Activated CD4-positive, alpha-beta T cell treated with anti-CD3 and anti-CD28 coated beads, Interleukin-2, amount 10 ng/mL, durations not matched to agents 7 days and 5 days (primary cell): ENCODE measurements around the gene CD151. TPM values are rescaled to one million over a fixed set of nuclear protein-coding genes. Genes with fewer than 3 reads are reported as not detected.

Source experiments
- CTCF ChIA-PET: fragments of 350-600 bp; sonication (Branson Sonifier 250); formaldehyde crosslinking; loops from one replicate; lab custom pipeline; 2021; ENCODE audit warnings: antibody characterized with exemption; lab: Charles Lee
- POLR2A ChIA-PET: fragments of 350-600 bp; sonication (Branson Sonifier 250); formaldehyde crosslinking; loops from one replicate; lab custom pipeline; 2021; ENCODE audit warnings: antibody characterized with exemption; lab: Charles Lee
- DNase-seq: peaks from one replicate; pipeline ENCODE4 v3.0.0-alpha.2; 2020
- H3K27ac Mint-ChIP-seq: one replicate; pipeline ENCODE4 v1.8.0; 2021; ENCODE audit warnings: mild to moderate bottlenecking, moderate library complexity, mixed read lengths
- H3K27me3 Mint-ChIP-seq: one replicate; pipeline ENCODE4 v1.8.0; 2021; ENCODE audit warnings: mixed read lengths
- H3K36me3 Mint-ChIP-seq: one replicate; pipeline ENCODE4 v1.8.0; 2021; ENCODE audit warnings: low read depth, mixed read lengths
- H3K4me1 Mint-ChIP-seq: one replicate; pipeline ENCODE4 v1.8.0; 2021; ENCODE audit warnings: mixed read lengths
- H3K4me3 Mint-ChIP-seq: one replicate; pipeline ENCODE4 v1.8.0; 2021; ENCODE audit warnings: mild to moderate bottlenecking, moderate library complexity, mixed read lengths
- H3K9me3 Mint-ChIP-seq: one replicate; pipeline ENCODE4 v1.8.0; 2021; ENCODE audit warnings: mixed read lengths
- total RNA-seq, 2 experiments: library from RNA; stranded (reverse); gene quantifications; one replicate each; pipeline ENCODE4 v1.2.3, GENCODE V29; 2021

Gene CD151
- total RNA-seq, 2 experiments from 2014 or later, result 35.4 to 37.6 TPM

GRCh38 chr11:838441-839279 is 5.9 kb downstream of the CD151 start:
- H3K9me3 Mint-ChIP-seq, result no peaks in the 10 kb centered on the region
- H3K36me3 Mint-ChIP-seq, result peaks cover 5% of the 10 kb centered on the region
- no peak for DNase-seq
- CTCF ChIA-PET, result interaction anchor here (0.7 to 0.9 kb wide), 2 partner anchors 10 to 68 kb away, joined by 3 read pairs; no protein-coding TSS in a partner anchor
- peaks cover 26% of the 10 kb centered on the region for H3K4me1 Mint-ChIP-seq
- H3K27me3 Mint-ChIP-seq, result peaks cover 5% of the 10 kb centered on the region
- POLR2A ChIA-PET, result no interaction called here
- no peak overlapping the region for H3K4me3 Mint-ChIP-seq
- no peak overlapping the region for H3K27ac Mint-ChIP-seq

GRCh38 chr11:839280-839623 is 6.5 kb downstream of the CD151 start:
- no peak for DNase-seq
- H3K4me3 Mint-ChIP-seq, result no peak overlapping the region
- CTCF ChIA-PET, result no interaction called here
- peaks cover 2% of the 10 kb centered on the region for H3K27me3 Mint-ChIP-seq
- no peaks in the 10 kb centered on the region for H3K9me3 Mint-ChIP-seq
- H3K4me1 Mint-ChIP-seq, result peaks cover 24% of the 10 kb centered on the region
- no peak overlapping the region for H3K27ac Mint-ChIP-seq
- POLR2A ChIA-PET, result no interaction called here
- peaks cover 5% of the 10 kb centered on the region for H3K36me3 Mint-ChIP-seq

GRCh38 chr11:839875-840617 is 7.3 kb downstream of the CD151 start:
- Mint-ChIP-seq H3K4me1 (peaks cover 28% of the 10 kb centered on the region), H3K27ac (peak overlapping the region; percentile 63), H3K27me3 (peaks cover 2% of the 10 kb centered on the region), H3K9me3 (no peaks in the 10 kb centered on the region), H3K4me3 (peak overlapping the region; percentile 81), H3K36me3 (peaks cover 5% of the 10 kb centered on the region)
- DNase-seq, result no peak
- POLR2A ChIA-PET, result no interaction called here
- CTCF ChIA-PET, result interaction anchor here (1.8 kb wide), 1 partner anchor 7 kb away, joined by 7 read pairs; the partner anchor contains the start of gene CD151

- ChIA-PET CTCF (interaction anchor here (1.0 to 1.8 kb wide), 4 partner anchors 9 to 733 kb away, joined by 3 to 7 read pairs (median 4); partner anchors contain the start of gene CD151), POLR2A (no interaction called here)
- no peak for DNase-seq
- H3K9me3 Mint-ChIP-seq, result no peaks in the 10 kb centered on the region
- peaks cover 5% of the 10 kb centered on the region for H3K36me3 Mint-ChIP-seq
- peak overlapping the region; percentile 84 for H3K27ac Mint-ChIP-seq
- H3K4me1 Mint-ChIP-seq, result peaks cover 29% of the 10 kb centered on the region
- peaks cover 2% of the 10 kb centered on the region for H3K27me3 Mint-ChIP-seq
- H3K4me3 Mint-ChIP-seq, result peak overlapping the region; percentile 81
These were observed 9.2 kb downstream of the CD151 start for GRCh38 chr11:841981-842369.

GRCh38 chr11:842370-843002 is 9.7 kb downstream of the CD151 start, which contains the start of the genes POLR2L and TSPAN4:
POLR2L (minus strand) TSS chr11:842529; CDS start chr11:842508, 21 bp downstream.
TSPAN4 (plus strand) TSS chr11:842852; CDS start chr11:850305, 7,453 bp downstream.
- Mint-ChIP-seq H3K36me3 (peaks cover 5% of the 10 kb centered on the region), H3K4me3 (peak within 1 kb of the TSS; percentile 81), H3K27me3 (peaks cover 2% of the 10 kb centered on the region), H3K27ac (peak within 1 kb of the TSS; percentile 86), H3K9me3 (no peaks in the 10 kb centered on the region), H3K4me1 (peaks cover 29% of the 10 kb centered on the region)
- ChIA-PET POLR2A (no interaction called here), CTCF (interaction anchor here (1.0 to 1.8 kb wide), 5 partner anchors 12 to 732 kb away, joined by 3 to 4 read pairs (median 4); partner anchors contain the start of gene CRACR2B)
- peak; percentile 87 for DNase-seq

- H3K27me3 Mint-ChIP-seq, result peaks cover 2% of the 10 kb centered on the region
- DNase-seq, result no peak
- no peaks in the 10 kb centered on the region for H3K9me3 Mint-ChIP-seq
- H3K36me3 Mint-ChIP-seq, result peaks cover 5% of the 10 kb centered on the region
- H3K4me1 Mint-ChIP-seq, result peaks cover 29% of the 10 kb centered on the region
- H3K4me3 Mint-ChIP-seq, result peak overlapping the region; percentile 70
- peak overlapping the region; percentile 42 for H3K27ac Mint-ChIP-seq
- ChIA-PET POLR2A (no interaction called here), CTCF (interaction anchor here (0.7 to 1.8 kb wide), 6 partner anchors 10 to 69 kb away, joined by 3 to 4 read pairs (median 3); partner anchors contain the start of genes CD151 and CRACR2B)
These were observed 10.5 kb downstream of the CD151 start for GRCh38 chr11:843086-843734.

- Mint-ChIP-seq H3K27me3 (peaks cover 2% of the 10 kb centered on the region), H3K4me3 (peak overlapping the region; percentile 70), H3K36me3 (peaks cover 3% of the 10 kb centered on the region), H3K4me1 (peaks cover 34% of the 10 kb centered on the region), H3K9me3 (no peaks in the 10 kb centered on the region), H3K27ac (peak overlapping the region; percentile 42)
- CTCF ChIA-PET, result interaction anchor here (0.8 to 1.4 kb wide), 3 partner anchors 11 to 68 kb away, joined by 3 to 4 read pairs (median 3); partner anchors contain the start of genes CD151 and CRACR2B
- no peak for DNase-seq
- POLR2A ChIA-PET, result no interaction called here
These were observed 11.3 kb downstream of the CD151 start for GRCh38 chr11:843818-844692.

- Mint-ChIP-seq H3K27ac (no peak overlapping the region), H3K4me1 (peaks cover 33% of the 10 kb centered on the region), H3K36me3 (peaks cover 3% of the 10 kb centered on the region), H3K27me3 (peaks cover 2% of the 10 kb centered on the region), H3K9me3 (no peaks in the 10 kb centered on the region), H3K4me3 (no peak overlapping the region)
- ChIA-PET POLR2A (no interaction called here), CTCF (interaction anchor here (0.6 kb wide), 1 partner anchor 730 kb away, joined by 3 read pairs; no protein-coding TSS in a partner anchor)
- DNase-seq, result no peak
These were observed 12.2 kb downstream of the CD151 start for GRCh38 chr11:844693-845644.

GRCh38 chr11:845872-846495 is 13.2 kb downstream of the CD151 start:
- Mint-ChIP-seq H3K36me3 (no peaks in the 10 kb centered on the region), H3K9me3 (no peaks in the 10 kb centered on the region), H3K4me3 (no peak overlapping the region), H3K27ac (no peak overlapping the region), H3K27me3 (peaks cover 2% of the 10 kb centered on the region), H3K4me1 (peaks cover 23% of the 10 kb centered on the region)
- CTCF ChIA-PET, result interaction anchor here (1.0 to 3.4 kb wide), 3 partner anchors 12 to 79 kb away, joined by 3 to 19 read pairs (median 3); partner anchors contain the start of gene CD151
- DNase-seq, result no peak
- POLR2A ChIA-PET, result no interaction called here

GRCh38 chr11:846496-847098 is 13.8 kb downstream of the CD151 start:
- peaks cover 18% of the 10 kb centered on the region for H3K4me1 Mint-ChIP-seq
- DNase-seq, result no peak
- H3K27ac Mint-ChIP-seq, result no peak overlapping the region
- H3K36me3 Mint-ChIP-seq, result no peaks in the 10 kb centered on the region
- no peak overlapping the region for H3K4me3 Mint-ChIP-seq
- no peaks in the 10 kb centered on the region for H3K9me3 Mint-ChIP-seq
- POLR2A ChIA-PET, result no interaction called here
- peaks cover 2% of the 10 kb centered on the region for H3K27me3 Mint-ChIP-seq
- CTCF ChIA-PET, result interaction anchor here (1.0 to 3.4 kb wide), 3 partner anchors 13 to 78 kb away, joined by 3 to 19 read pairs (median 3); partner anchors contain the start of gene CD151
